Esophagus muscularis mucosa (tissue), 4 donors: ENCODE results near the gene MBOAT2. TPM values are rescaled to one million over a fixed set of nuclear protein-coding genes. Genes with fewer than 3 reads are reported as not detected.

Source experiments
- DNase-seq: peaks from one replicate; pipeline ENCODE4 v3.0.0-alpha.2; 2017; ENCODE audit errors: extremely low spot score
- H3K27ac ChIP-seq, 4 donors: fragments of 200-600 bp; sonication (generic); replicated peaks in 1 of 4; 1 replicate in 3 of 4; 2 replicates in 1 of 4; pipeline ENCODE4 v1.5.1; 2016 to 2019; ENCODE audit warnings: mild to moderate bottlenecking in 1 of 4
- H3K27me3 ChIP-seq, 4 donors: fragments of 200-600 bp; sonication (generic); one replicate each; pipeline versions ENCODE4 v1.5.1 to v1.6.0; 2016 to 2019
- H3K36me3 ChIP-seq, 4 donors: fragments of 200-600 bp; sonication (generic); one replicate each; pipeline ENCODE4 v1.5.1; 2016 to 2019
- H3K4me1 ChIP-seq, 4 donors: fragments of 200-600 bp; sonication (generic); one replicate each; pipeline ENCODE4 v1.5.1; 2016 to 2019
- H3K4me3 ChIP-seq, 4 donors: fragments of 200-600 bp; sonication (generic); 1 replicate in 2 of 4; 2 replicates in 2 of 4; pipeline ENCODE4 v1.5.1; 2016 to 2019; ENCODE audit warnings: mild to moderate bottlenecking in 4 of 4, moderate library complexity in 1 of 4
- H3K9me3 ChIP-seq, 4 donors: fragments of 200-600 bp; sonication (generic); 1 replicate in 3 of 4; 2 replicates in 1 of 4; pipeline ENCODE4 v1.5.1; 2016 to 2019
- EP300 ChIP-seq: sonication (generic); formaldehyde crosslinking; IDR thresholded peaks from one replicate; pipeline ENCODE4 v1.6.1; 2017; ENCODE audit warnings: antibody characterized with exemption
- POLR2A ChIP-seq: fragments of 450-650 bp; IDR thresholded peaks from one replicate; pipeline ENCODE4 v1.6.1; 2017; ENCODE audit warnings: antibody characterized with exemption, moderate library complexity, mild to moderate bottlenecking, low read depth
- POLR2AphosphoS5 ChIP-seq, 2 donors: sonication (generic); formaldehyde crosslinking; IDR thresholded peaks; one replicate each; pipeline ENCODE4 v1.6.1; 2017; ENCODE audit warnings: antibody characterized with exemption in 2 of 2
- WGBS: methylation state at CpG from one replicate; pipeline ENCODE4 v1.1.5; 2018; 5-methylcytosine and 5-hydroxymethylcytosine counted together
- intact Hi-C: fragments of 100-400 bp; cut with DNase I; formaldehyde crosslinking; loops from one replicate; pipeline ENCODE4 v1.15.1; 2023
- total RNA-seq, 4 donors: library from RNA; depleted of rRNA; stranded (reverse); fragments of >200 nt; gene quantifications; one replicate each; pipeline versions ENCODE4 v1.1.0 to v1.2.1, GENCODE V29; 2016
- TF ChIP-seq, protein P1 (sequence below), 3 experiments: fragments of 200-600 bp in 2 of 3; fragments of 450-650 bp in 1 of 3; sonication (generic) in 2 of 3; IDR thresholded peaks; one replicate each; pipeline ENCODE4 v1.5.1; 2017 to 2019; ENCODE audit warnings: antibody characterized with exemption in 3 of 3, mild to moderate bottlenecking in 2 of 3, moderate library complexity in 1 of 3

MBOAT2 gene
- total RNA-seq, 4 donors from 2014 or later, result 14.1 to 19.9 (median 17.0) TPM

DNA sequence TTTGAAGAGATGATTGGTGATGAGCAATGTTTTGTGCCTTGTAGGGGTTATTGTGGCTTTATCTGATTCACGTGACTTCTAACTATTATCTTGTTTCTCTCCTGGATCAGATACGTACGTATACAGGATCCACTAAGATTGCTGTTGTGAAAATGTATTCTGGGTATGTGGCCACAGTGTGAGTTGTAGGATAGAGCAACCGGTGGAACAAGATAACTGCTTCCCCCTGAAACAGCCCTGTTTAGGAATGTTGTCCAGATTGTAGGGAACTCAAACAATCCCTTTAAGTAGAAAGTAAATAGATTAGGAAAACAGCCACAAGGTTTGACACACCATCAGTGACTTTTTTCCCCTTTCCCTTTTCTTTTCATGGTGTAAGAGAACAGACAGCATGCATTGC lies 22.3 kb upstream of the MBOAT2 start:
- TF ChIP-seq, protein P1, sequence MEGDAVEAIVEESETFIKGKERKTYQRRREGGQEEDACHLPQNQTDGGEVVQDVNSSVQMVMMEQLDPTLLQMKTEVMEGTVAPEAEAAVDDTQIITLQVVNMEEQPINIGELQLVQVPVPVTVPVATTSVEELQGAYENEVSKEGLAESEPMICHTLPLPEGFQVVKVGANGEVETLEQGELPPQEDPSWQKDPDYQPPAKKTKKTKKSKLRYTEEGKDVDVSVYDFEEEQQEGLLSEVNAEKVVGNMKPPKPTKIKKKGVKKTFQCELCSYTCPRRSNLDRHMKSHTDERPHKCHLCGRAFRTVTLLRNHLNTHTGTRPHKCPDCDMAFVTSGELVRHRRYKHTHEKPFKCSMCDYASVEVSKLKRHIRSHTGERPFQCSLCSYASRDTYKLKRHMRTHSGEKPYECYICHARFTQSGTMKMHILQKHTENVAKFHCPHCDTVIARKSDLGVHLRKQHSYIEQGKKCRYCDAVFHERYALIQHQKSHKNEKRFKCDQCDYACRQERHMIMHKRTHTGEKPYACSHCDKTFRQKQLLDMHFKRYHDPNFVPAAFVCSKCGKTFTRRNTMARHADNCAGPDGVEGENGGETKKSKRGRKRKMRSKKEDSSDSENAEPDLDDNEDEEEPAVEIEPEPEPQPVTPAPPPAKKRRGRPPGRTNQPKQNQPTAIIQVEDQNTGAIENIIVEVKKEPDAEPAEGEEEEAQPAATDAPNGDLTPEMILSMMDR (IDR thresholded peaks at IDR 0.05), result no peak
- TF ChIP-seq POLR2AphosphoS5 (IDR thresholded peaks at IDR 0.05) (no peak), EP300 (no peak), POLR2A (no peak)
- Histone ChIP-seq H3K27me3 (no peaks in the 10 kb centered on the region), H3K36me3 (no peaks in the 10 kb centered on the region), H3K27ac (no peak overlapping the region), H3K4me3 (no peak overlapping the region), H3K9me3 (no peaks in the 10 kb centered on the region), H3K4me1 (peaks cover 0 to 2% (median 0%) of the 10 kb centered on the region in 4 donors)
- no peak for DNase-seq
- 82% methylated on average over 4 of the region's 4 CpGs for WGBS
- intact Hi-C loops, result no loop called here

- intact Hi-C loops, result no loop called here
- Histone ChIP-seq H3K4me1 (no peaks in the 10 kb centered on the region), H3K27me3 (no peaks in the 10 kb centered on the region), H3K9me3 (no peaks in the 10 kb centered on the region), H3K27ac (no peak overlapping the region), H3K4me3 (no peak overlapping the region), H3K36me3 (no peaks in the 10 kb centered on the region)
- TF ChIP-seq, protein P1 (IDR thresholded peaks at IDR 0.05), result no peak
- TF ChIP-seq EP300 (no peak), POLR2A (no peak), POLR2AphosphoS5 (IDR thresholded peaks at IDR 0.05) (no peak)
- no peak for DNase-seq
Observed at GRCh38 chr2:9024575-9024974, 21.1 kb upstream of the MBOAT2 start.

DNA sequence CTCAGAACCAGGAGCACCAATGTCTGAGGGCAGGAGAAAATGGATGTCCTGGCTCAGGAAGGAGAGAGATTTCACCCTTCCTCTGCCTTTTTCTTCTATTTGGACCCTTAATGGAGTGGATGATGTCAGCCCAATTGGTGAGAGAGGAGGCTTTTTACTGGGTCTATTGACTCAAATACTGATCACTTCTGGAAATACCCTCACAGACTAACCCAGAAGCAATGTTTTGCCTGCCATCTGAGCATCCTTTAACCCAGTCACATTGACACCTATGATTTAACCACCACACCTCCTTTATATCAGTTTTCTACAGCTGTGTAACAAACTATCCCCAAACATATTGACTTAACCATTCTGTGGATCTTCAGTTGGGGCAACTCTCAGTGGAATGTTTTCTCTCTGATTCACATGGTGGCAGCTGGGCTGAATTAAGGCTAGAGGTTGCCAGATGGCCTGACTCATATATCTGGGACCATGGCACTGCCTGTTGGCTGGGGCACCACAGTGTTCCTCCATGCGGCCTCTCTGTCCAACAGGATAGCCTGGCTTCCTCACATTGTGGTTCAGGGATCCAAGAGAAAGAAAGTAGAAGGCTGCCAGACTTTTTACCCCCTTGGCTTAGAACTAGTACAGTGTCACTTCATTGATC lies 18.2 kb upstream of the MBOAT2 start:
- TF ChIP-seq, protein P1 (IDR thresholded peaks at IDR 0.05), result no peak
- no peaks in the 10 kb centered on the region for H3K9me3 ChIP-seq
- H3K27me3 ChIP-seq, result no peaks in the 10 kb centered on the region
- no peak overlapping the region for H3K4me3 ChIP-seq
- intact Hi-C loops, result no loop called here
- H3K36me3 ChIP-seq, result no peaks in the 10 kb centered on the region
- H3K4me1 ChIP-seq, result no peaks in the 10 kb centered on the region
- WGBS, result 100% methylated on average over 1 of the region's 1 CpG
- no peak for DNase-seq
- no peak overlapping the region for H3K27ac ChIP-seq

DNA sequence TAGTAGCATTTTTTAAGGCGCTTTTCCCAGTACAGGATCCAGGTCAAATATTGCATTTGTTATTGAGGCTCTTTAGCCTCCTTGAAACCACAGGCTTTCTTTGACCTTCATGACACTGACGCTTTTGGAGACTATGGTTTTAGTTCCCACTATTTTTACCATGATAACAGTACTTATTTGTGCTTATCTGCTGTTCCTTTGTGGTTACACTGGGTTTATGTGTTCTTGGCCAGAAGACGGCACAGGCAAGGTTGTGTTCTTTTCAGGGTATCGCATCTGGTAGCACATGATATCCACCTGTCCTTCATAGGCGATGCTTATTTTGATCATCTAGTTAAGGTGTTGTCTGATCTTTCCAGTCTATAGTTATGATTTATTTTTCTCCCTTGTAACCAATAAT lies 16.8 kb upstream of the MBOAT2 start:
- Histone ChIP-seq H3K4me1 (no peaks in the 10 kb centered on the region), H3K36me3 (no peaks in the 10 kb centered on the region), H3K9me3 (no peaks in the 10 kb centered on the region), H3K4me3 (no peak overlapping the region), H3K27ac (no peak overlapping the region), H3K27me3 (no peaks in the 10 kb centered on the region)
- intact Hi-C loops, result no loop called here
- no peak for TF ChIP-seq POLR2A
- TF ChIP-seq, protein P1 (IDR thresholded peaks at IDR 0.05), result no peak
- no peak for TF ChIP-seq POLR2AphosphoS5 (IDR thresholded peaks at IDR 0.05)
- TF ChIP-seq EP300, result no peak
- WGBS, result 94% methylated on average over 5 of the region's 5 CpGs
- no peak for DNase-seq

GRCh38 chr2:9018534-9018933 lies 15.1 kb upstream of the MBOAT2 start:
- Histone ChIP-seq H3K36me3 (no peaks in the 10 kb centered on the region), H3K9me3 (no peaks in the 10 kb centered on the region), H3K27ac (no peak overlapping the region), H3K4me3 (no peak overlapping the region), H3K27me3 (no peaks in the 10 kb centered on the region), H3K4me1 (no peaks in the 10 kb centered on the region)
- no peak for TF ChIP-seq POLR2AphosphoS5 (IDR thresholded peaks at IDR 0.05)
- no peak for TF ChIP-seq POLR2A
- TF ChIP-seq, protein P1 (IDR thresholded peaks at IDR 0.05), result no peak
- no peak for TF ChIP-seq EP300
- no peak for DNase-seq
- intact Hi-C loops, result no loop called here
- 84% methylated on average over 7 of the region's 7 CpGs for WGBS
